H1 (cell line): ENCODE results near the gene BRME1. TPM values are rescaled to one million over a fixed set of nuclear protein-coding genes. Genes with fewer than 3 reads are reported as not detected.

Source experiments
- ASH2L ChIP-seq: fragments of 200-600, 300-600 bp; sonication (generic); IDR thresholded peaks from one replicate; pipeline ENCODE4 v1.7.1; 2017; ENCODE audit warnings: low read length
- ATF2 ChIP-seq: IDR thresholded peaks from 2 replicates; pipeline ENCODE4 v1.6.1; 2012; ENCODE audit warnings: low read length, inconsistent platforms
- CREB1 ChIP-seq: IDR thresholded peaks from 2 replicates; pipeline ENCODE4 v1.6.1; 2012; ENCODE audit warnings: inconsistent platforms
- EGR1 ChIP-seq: IDR thresholded peaks from 2 replicates; pipeline ENCODE4 v1.6.1; 2011; ENCODE audit warnings: low read depth, low read length, borderline replicate concordance
- EP300 ChIP-seq, 2 experiments: IDR thresholded peaks; 1 replicate in 1 of 2; 2 replicates in 1 of 2; pipeline ENCODE4 v1.6.1; 2011 to 2012; ENCODE audit warnings: low read depth in 2 of 2, low read length in 2 of 2, mild to moderate bottlenecking in 2 of 2, borderline replicate concordance in 1 of 2, inconsistent platforms in 1 of 2, moderate library complexity in 1 of 2
- EZH2 ChIP-seq: fragments of 200-600 bp; sonication (generic); IDR thresholded peaks from 2 replicates; pipeline ENCODE4 v1.7.1; 2012; ENCODE audit warnings: low read depth, mild to moderate bottlenecking, moderate library complexity, low read length, inconsistent platforms; ENCODE audit not compliant: severe bottlenecking
- GABPA ChIP-seq: IDR thresholded peaks from 2 replicates; pipeline ENCODE4 v1.6.1; 2011; ENCODE audit warnings: mild to moderate bottlenecking, low read length, moderate library complexity, borderline replicate concordance; ENCODE audit not compliant: insufficient read depth
- GTF2F1 ChIP-seq: IDR thresholded peaks from 2 replicates; pipeline ENCODE4 v1.6.1; 2012; ENCODE audit warnings: low read depth, low read length, improper control_type of control experiment, borderline replicate concordance
- JUND ChIP-seq: IDR thresholded peaks from 2 replicates; pipeline ENCODE4 v1.6.1; 2011; ENCODE audit warnings: mild to moderate bottlenecking, improper control_type of control experiment, low read length
- KDM4A ChIP-seq: IDR thresholded peaks from one replicate; pipeline ENCODE4 v1.7.1; 2012; ENCODE audit warnings: low read depth, mild to moderate bottlenecking, moderate library complexity, low read length, inconsistent platforms; ENCODE audit not compliant: severe bottlenecking
- KDM5A ChIP-seq: fragments of 200-600 bp; IDR thresholded peaks from 2 replicates; pipeline ENCODE4 v1.7.1; 2012; ENCODE audit warnings: mild to moderate bottlenecking, low read length, inconsistent platforms, mixed read lengths
- PHF8 ChIP-seq: fragments of 200-600 bp; sonication (generic); conservative IDR thresholded peaks from 2 replicates; pipeline ENCODE4 v1.7.1; 2012; ENCODE audit warnings: low read depth, mild to moderate bottlenecking, inconsistent platforms, low read length, moderate library complexity
- POLR2A ChIP-seq, 2 experiments: IDR thresholded peaks; 1 replicate in 1 of 2; 2 replicates in 1 of 2; pipeline ENCODE4 v1.6.1; 2011; ENCODE audit warnings: low read depth in 2 of 2, low read length in 2 of 2, mild to moderate bottlenecking in 2 of 2; ENCODE audit errors: control extremely low read depth in 1 of 2
- RBBP5 ChIP-seq: IDR thresholded peaks from 2 replicates; pipeline ENCODE4 v1.7.1; 2012; ENCODE audit warnings: low read depth, mild to moderate bottlenecking, inconsistent platforms, low read length, moderate library complexity, borderline replicate concordance
- RNF2 ChIP-seq: fragments of 200-900, 300-1000 bp; sonication (generic); IDR thresholded peaks from 2 replicates; pipeline ENCODE4 v1.7.1; 2016; ENCODE audit warnings: borderline replicate concordance, low read depth, mild to moderate bottlenecking, antibody characterized with exemption, low read length; ENCODE audit not compliant: poor library complexity, severe bottlenecking; ENCODE audit errors: missing control alignments
- SAP30 ChIP-seq: fragments of 300-600 bp; sonication (generic); IDR thresholded peaks from 2 replicates; pipeline ENCODE4 v1.7.1; 2012; ENCODE audit warnings: low read length, moderate library complexity, mild to moderate bottlenecking, inconsistent platforms; ENCODE audit not compliant: insufficient read depth, insufficient replicate concordance
- SRF ChIP-seq: IDR thresholded peaks from 2 replicates; pipeline ENCODE4 v1.6.1; 2011; ENCODE audit warnings: mild to moderate bottlenecking, low read depth, low read length, moderate library complexity
- TAF7 ChIP-seq: optimal IDR thresholded peaks from 2 replicates; pipeline ENCODE3; 2011; ENCODE audit warnings: low read depth, mild to moderate bottlenecking, inconsistent platforms, low read length, moderate library complexity, borderline replicate concordance
- TEAD4 ChIP-seq: IDR thresholded peaks from 2 replicates; pipeline ENCODE4 v1.6.1; 2012; ENCODE audit warnings: low read depth, low read length, inconsistent platforms, mixed read lengths
- ZNF274 ChIP-seq: IDR thresholded peaks from 2 replicates; pipeline ENCODE4 v1.7.0; 2012; ENCODE audit warnings: low read length, borderline replicate concordance; ENCODE audit errors: extremely low read depth
- polyA plus RNA-seq, 7 experiments: library from polyadenylated mRNA; depleted of rRNA in 3 of 7; stranded (reverse) in 5 of 7; unstranded in 2 of 7; fragments of >200 nt in 5 of 7; fragments of 200-250 nt in 2 of 7; gene quantifications; 1 replicate in 5 of 7; 2 replicates in 1 of 7; 4 replicates in 1 of 7; pipeline versions ENCODE4 v1.2.1 to v1.2.3, GENCODE V29; 2011 to 2013; ENCODE audit warnings: missing spikeins in 2 of 7, mixed read lengths in 2 of 7
- total RNA-seq: library from RNA; stranded (reverse); fragmentation: NEBNext Ultra II Directional; extraction: Animal tissue kit (Norgen Biotek cat#: 25700); gene quantifications from 2 replicates; pipeline ENCODE4 v1.2.1, GENCODE V29; 2021
- TF ChIP-seq, protein P1 (sequence below): IDR thresholded peaks from 2 replicates; pipeline ENCODE4 v1.6.1; 2012; ENCODE audit warnings: inconsistent platforms

BRME1 gene
- total and polyA plus RNA-seq, 2 of the 8 experiments (the other 6 are each of a cell fraction or from before 2014, with no cell fraction given): 4.6 to 4.7 TPM

DNA sequence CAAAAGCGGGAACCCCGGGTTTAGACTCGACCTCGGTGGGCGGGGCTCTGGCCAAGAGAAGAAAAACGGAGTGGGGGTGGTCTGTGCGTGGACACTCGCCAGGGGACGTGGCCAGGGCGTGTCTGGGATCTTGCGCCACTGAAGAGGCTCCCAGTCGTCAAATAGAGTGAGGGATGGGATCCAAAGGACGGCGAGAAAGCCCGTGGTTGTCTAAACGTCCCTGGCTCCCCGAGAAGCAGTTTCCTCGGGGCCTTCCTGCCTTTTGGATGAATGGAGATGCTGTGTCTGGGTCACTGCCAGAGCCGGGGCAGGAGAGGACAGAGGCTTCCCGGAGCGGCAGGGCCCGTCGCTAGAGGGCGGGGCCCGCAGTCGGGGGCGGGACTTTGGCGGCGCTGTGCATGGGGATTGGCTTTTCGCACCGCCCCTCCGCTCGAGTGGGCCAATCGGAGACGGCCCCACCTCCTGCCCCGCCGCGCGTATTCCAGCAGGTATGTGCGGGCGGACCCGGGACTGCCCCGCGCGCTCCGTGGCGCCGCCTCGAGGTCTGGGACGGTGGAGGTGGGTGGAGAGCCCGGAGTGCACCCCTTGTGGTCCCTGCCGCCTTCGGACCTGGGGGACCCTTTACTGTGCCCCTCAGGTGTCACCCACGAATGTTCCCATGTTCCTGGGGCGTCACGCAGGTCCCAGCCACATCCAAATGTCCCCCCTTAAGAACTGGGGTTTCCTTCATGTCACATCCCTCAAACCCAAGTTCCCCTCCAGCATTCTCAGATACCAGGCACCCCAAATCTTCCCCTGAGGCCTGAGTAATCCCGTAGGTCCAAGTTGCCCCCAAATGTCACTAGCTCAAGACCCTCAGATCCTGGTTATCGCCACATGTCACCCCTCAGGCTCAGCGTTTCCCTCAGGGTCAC, 72.3 kb downstream of the BRME1 start (continued):
- no peak for TF ChIP-seq ATF2
- TF ChIP-seq TEAD4: peak; percentile 60; the same call in 1 of the 2 replicates
- no peak for TF ChIP-seq PHF8
- TF ChIP-seq EZH2: no peak
- no peak for TF ChIP-seq KDM5A
- peak; percentile 40 for TF ChIP-seq KDM4A
- no peak for TF ChIP-seq RNF2
- TF ChIP-seq GTF2F1: no peak
- TF ChIP-seq RBBP5: no peak
- no peak for TF ChIP-seq EP300 (IDR thresholded peaks at IDR 0.05; ENCODE audit: borderline replicate concordance in 1 of 2, low read depth in 2 of 2, low read length in 2 of 2)
- peak in 1 of 2 experiments; percentile 70; a peak in 2 of 3 replicates for TF ChIP-seq POLR2A (IDR thresholded peaks at IDR 0.05; ENCODE audit: control extremely low read depth in 1 of 2, low read depth in 2 of 2, low read length in 2 of 2)
- TF ChIP-seq EGR1: 0 out of 2 replicates have a peak, but pooled peaks have one; percentile 19
- TF ChIP-seq SRF: no peak
- peak; percentile 18 for TF ChIP-seq ASH2L
- TF ChIP-seq TAF7: no peak
- TF ChIP-seq, protein P1, sequence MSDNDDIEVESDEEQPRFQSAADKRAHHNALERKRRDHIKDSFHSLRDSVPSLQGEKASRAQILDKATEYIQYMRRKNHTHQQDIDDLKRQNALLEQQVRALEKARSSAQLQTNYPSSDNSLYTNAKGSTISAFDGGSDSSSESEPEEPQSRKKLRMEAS: peak; percentile 39; the same call in 1 of the 2 replicates
- TF ChIP-seq GABPA: peak; percentile 53
- TF ChIP-seq CREB1: peak; percentile 61
- TF ChIP-seq JUND: no peak
- no peak for TF ChIP-seq ZNF274
- TF ChIP-seq SAP30: no peak
